ENCODE measurements around the gene SAMD13. TPM values are rescaled to one million over a fixed set of nuclear protein-coding genes. Genes with fewer than 3 reads are reported as not detected.

SAMD13 gene
- polyA plus RNA-seq, 1 experiment = 0.20 TPM

DNA sequence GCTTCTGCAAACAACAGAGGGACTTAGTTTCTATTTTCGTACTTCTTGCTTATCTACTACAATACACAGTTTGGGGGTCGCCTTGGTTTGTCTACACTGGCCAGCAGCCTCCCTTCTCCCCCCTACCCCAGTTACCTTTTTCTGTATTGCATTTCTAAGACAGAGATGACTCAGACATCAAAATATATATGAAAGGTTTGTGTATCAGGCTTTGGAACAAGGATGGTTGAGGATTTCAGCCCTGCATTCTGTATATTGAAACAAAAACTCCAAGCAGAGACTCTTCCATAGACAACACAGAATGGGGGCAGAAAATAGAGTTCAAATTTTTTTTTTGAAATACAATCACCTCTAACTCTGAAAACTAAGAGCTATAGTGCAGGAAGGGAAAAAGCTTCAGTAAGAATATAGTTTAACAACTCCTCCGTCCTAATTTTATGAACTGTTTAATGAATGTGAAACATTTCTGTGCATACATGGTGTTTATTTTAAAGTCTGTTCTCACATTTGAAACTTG is 1.9 kb downstream of the SAMD13 start:
- no peak for DNase-seq (ENCODE audit: low read depth)
- TF ChIP-seq, protein P1, sequence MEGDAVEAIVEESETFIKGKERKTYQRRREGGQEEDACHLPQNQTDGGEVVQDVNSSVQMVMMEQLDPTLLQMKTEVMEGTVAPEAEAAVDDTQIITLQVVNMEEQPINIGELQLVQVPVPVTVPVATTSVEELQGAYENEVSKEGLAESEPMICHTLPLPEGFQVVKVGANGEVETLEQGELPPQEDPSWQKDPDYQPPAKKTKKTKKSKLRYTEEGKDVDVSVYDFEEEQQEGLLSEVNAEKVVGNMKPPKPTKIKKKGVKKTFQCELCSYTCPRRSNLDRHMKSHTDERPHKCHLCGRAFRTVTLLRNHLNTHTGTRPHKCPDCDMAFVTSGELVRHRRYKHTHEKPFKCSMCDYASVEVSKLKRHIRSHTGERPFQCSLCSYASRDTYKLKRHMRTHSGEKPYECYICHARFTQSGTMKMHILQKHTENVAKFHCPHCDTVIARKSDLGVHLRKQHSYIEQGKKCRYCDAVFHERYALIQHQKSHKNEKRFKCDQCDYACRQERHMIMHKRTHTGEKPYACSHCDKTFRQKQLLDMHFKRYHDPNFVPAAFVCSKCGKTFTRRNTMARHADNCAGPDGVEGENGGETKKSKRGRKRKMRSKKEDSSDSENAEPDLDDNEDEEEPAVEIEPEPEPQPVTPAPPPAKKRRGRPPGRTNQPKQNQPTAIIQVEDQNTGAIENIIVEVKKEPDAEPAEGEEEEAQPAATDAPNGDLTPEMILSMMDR (IDR thresholded peaks at IDR 0.05; ENCODE audit: insufficient read depth, low read depth, low read length) = no peak
- POLR2A ChIA-PET = no interaction called here
- Histone ChIP-seq H3K27me3 (ENCODE audit: control insufficient read depth, insufficient read depth, low read length) (no peaks in the 10 kb centered on the region), H3K36me3 (ENCODE audit: control insufficient read depth, insufficient read depth, low read length) (no peaks in the 10 kb centered on the region), H3K4me3 (ENCODE audit: low read depth, low read length) (peak overlapping the region; percentile 5; the same call in 1 of the 2 replicates)
- CTCF ChIA-PET = interaction anchor here (1.1 kb wide), 1 partner anchor 38 kb away, joined by 3 read pairs; no protein-coding TSS in a partner anchor

DNA sequence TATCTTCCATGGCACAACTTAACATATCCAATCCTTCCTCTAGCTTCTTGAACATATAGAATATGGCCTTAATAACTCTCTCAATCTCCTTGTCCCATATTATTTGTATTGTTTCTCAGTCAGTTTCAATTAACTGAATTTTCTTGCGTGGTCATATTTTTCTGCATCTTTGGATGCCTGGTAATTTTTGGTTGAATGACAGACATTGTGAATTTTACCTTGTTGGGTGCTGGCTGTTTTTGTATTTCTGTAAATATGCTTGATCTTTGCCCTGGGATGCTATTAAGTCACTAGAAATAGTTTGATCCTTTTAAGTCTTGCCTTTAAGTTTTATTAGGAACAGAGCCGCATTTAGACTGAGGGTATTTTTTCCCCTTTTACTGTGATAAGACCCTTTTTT is 5.9 kb downstream of the SAMD13 start:
- POLR2A ChIA-PET = no interaction called here
- CTCF ChIA-PET = no interaction called here
- Histone ChIP-seq H3K27me3 (ENCODE audit: control insufficient read depth, insufficient read depth, low read length) (no peaks in the 10 kb centered on the region), H3K36me3 (ENCODE audit: control insufficient read depth, insufficient read depth, low read length) (no peaks in the 10 kb centered on the region), H3K4me3 (ENCODE audit: low read depth, low read length) (no peak overlapping the region)
- TF ChIP-seq, protein P1 (IDR thresholded peaks at IDR 0.05; ENCODE audit: insufficient read depth, low read depth, low read length) = no peak
- DNase-seq (ENCODE audit: low read depth) = no peak

DNA sequence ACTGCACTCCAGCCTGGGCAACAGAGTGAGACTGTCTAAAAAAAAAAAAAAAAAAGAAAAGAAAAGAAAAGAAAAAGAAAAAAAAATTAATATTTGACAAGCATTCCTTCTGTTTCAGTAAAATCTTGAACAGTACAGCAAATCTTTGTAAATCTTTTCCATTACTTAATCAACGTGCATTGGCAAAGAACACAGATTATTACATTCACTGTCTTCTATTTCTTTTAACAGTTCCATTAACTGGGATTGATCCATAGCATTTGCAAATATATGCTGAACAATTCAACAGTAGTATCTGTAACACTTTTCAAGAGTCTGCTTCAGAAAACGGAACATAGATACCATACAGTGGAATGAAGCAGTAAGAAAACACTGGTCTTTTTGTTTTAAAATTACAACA is 9.8 kb downstream of the SAMD13 start:
- no peak overlapping the region for H3K4me3 ChIP-seq (ENCODE audit: low read depth, low read length)
- no peak for DNase-seq (ENCODE audit: low read depth)
- no peaks in the 10 kb centered on the region for H3K27me3 ChIP-seq (ENCODE audit: control insufficient read depth, insufficient read depth, low read length)
- POLR2A ChIA-PET = no interaction called here
- CTCF ChIA-PET = interaction anchor here (1.5 kb wide), 1 partner anchor 10 kb away, joined by 4 read pairs; no protein-coding TSS in a partner anchor
- no peaks in the 10 kb centered on the region for H3K36me3 ChIP-seq (ENCODE audit: control insufficient read depth, insufficient read depth, low read length)
- TF ChIP-seq, protein P1 (IDR thresholded peaks at IDR 0.05; ENCODE audit: insufficient read depth, low read depth, low read length) = no peak

DNA sequence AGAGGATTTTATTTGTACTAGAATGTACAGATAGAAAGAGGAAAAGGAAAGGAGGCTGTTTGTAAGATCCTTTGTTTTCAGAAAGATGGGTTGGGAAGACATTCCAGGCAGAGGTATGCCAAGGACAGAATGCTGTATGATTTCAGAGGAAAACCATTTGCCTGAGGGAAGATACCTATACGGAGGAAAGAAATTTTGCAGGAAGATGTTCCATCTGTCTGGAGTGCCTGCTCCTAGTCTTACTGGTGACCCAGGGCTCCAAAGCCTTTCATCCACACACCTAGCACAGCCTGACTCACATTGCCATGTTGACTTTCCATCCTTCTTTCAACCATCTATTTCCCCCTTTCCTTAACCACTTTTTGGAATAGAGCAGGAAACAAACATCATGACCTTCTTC is 18.2 kb downstream of the SAMD13 start:
- H3K27me3 ChIP-seq (ENCODE audit: control insufficient read depth, insufficient read depth, low read length) = no peaks in the 10 kb centered on the region
- ChIA-PET POLR2A (no interaction called here), CTCF (no interaction called here)
- TF ChIP-seq, protein P1 (IDR thresholded peaks at IDR 0.05; ENCODE audit: insufficient read depth, low read depth, low read length) = no peak
- H3K4me3 ChIP-seq (ENCODE audit: low read depth, low read length) = no peak overlapping the region
- no peak for DNase-seq (ENCODE audit: low read depth)
- H3K36me3 ChIP-seq (ENCODE audit: control insufficient read depth, insufficient read depth, low read length) = no peaks in the 10 kb centered on the region

DNA sequence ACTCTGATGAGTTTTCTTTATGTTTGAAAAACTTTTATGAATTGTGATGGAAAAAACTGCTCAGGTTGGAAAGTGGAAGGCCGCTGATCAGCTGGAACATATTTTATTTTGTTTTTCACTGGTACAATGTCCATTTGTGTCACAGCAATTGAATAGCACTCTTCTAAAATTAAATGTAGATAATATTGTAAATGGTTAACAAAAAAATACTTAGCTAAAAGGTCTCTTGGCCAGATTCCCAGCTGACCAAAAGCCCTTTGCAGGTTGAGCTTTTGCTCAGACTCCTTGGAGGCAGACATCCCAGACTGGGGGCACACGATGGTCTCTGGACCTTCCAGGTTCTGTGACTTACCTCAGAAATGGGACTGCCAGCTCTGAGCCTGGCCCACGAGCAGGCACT is 26.3 kb downstream of the SAMD13 start:
- Histone ChIP-seq H3K36me3 (ENCODE audit: control insufficient read depth, insufficient read depth, low read length) (no peaks in the 10 kb centered on the region), H3K27me3 (ENCODE audit: control insufficient read depth, insufficient read depth, low read length) (no peaks in the 10 kb centered on the region), H3K4me3 (ENCODE audit: low read depth, low read length) (no peak overlapping the region)
- POLR2A ChIA-PET = no interaction called here
- no peak for DNase-seq (ENCODE audit: low read depth)
- CTCF ChIA-PET = no interaction called here
- TF ChIP-seq, protein P1 (IDR thresholded peaks at IDR 0.05; ENCODE audit: insufficient read depth, low read depth, low read length) = no peak

All from BJ (cell line).